OCI-LY3 (cell line): ENCODE measurements around the gene TSPAN7.

Source experiments
- H2AFZ ChIP-seq: fragments of 200-600, 300-600 bp; shearing (Covaris generic); 2 replicates; pipeline ENCODE4 v1.6.0; 2014; ENCODE audit warnings: antibody characterized with exemption, low read depth, low read length
- H3K27ac ChIP-seq: fragments of 200-600, 300-600 bp; sonication (generic); 2 replicates; pipeline ENCODE4 v1.5.1; 2014; ENCODE audit warnings: mild to moderate bottlenecking, low read length, moderate library complexity, mixed read lengths
- H3K27me3 ChIP-seq: fragments of 200-600, 300-600 bp; sonication (generic); 2 replicates; pipeline ENCODE4 v1.6.1; 2014; ENCODE audit warnings: low read depth, low read length, mixed read lengths
- H3K36me3 ChIP-seq: fragments of 200-600, 300-600 bp; sonication (generic); replicated peaks from 2 replicates; pipeline ENCODE3; 2014; ENCODE audit warnings: low read depth, low read length, mixed read lengths
- H3K4me1 ChIP-seq: fragments of 300-600, 200-600 bp; sonication (generic); 2 replicates; pipeline ENCODE4 v1.6.1; 2014; ENCODE audit warnings: low read length, mixed read lengths
- H3K4me2 ChIP-seq: fragments of 200-600, 300-600 bp; sonication (generic); 2 replicates; pipeline ENCODE4 v1.6.1; 2014; ENCODE audit warnings: low read length, mixed read lengths
- H3K4me3 ChIP-seq: fragments of 300-600, 200-600 bp; sonication (generic); 2 replicates; pipeline ENCODE4 v1.5.1; 2014; ENCODE audit warnings: antibody characterized with exemption, mild to moderate bottlenecking, low read length, moderate library complexity
- H3K79me2 ChIP-seq: fragments of 300-600, 200-600 bp; shearing (Covaris generic); 2 replicates; pipeline ENCODE4 v1.6.1; 2014; ENCODE audit warnings: mild to moderate bottlenecking, low read length, mixed read lengths
- H3K9ac ChIP-seq: fragments of 300-600, 200-600 bp; shearing (Covaris generic); 2 replicates; pipeline ENCODE4 v1.6.0; 2014; ENCODE audit warnings: mild to moderate bottlenecking, low read length, moderate library complexity
- H3K9me3 ChIP-seq: fragments of 200-600, 300-600 bp; shearing (Covaris generic); 2 replicates; pipeline ENCODE4 v1.6.1; 2014; ENCODE audit warnings: low read length, mixed read lengths; ENCODE audit not compliant: insufficient read depth
- H4K20me1 ChIP-seq: fragments of 200-600, 300-600 bp; sonication (generic); 2 replicates; pipeline ENCODE4 v1.6.1; 2016; ENCODE audit warnings: low read length, mixed read lengths; ENCODE audit not compliant: insufficient read depth
- CTCF ChIP-seq: fragments of 200-600, 300-600 bp; sonication (generic); IDR thresholded peaks from 2 replicates; pipeline ENCODE4 v1.5.1; 2014; ENCODE audit warnings: antibody characterized with exemption, low read length, low read depth
- EZH2phosphoT487 ChIP-seq: fragments of 200-600 bp; shearing (Covaris generic); IDR thresholded peaks from 2 replicates; pipeline ENCODE4 v1.6.1; 2018; ENCODE audit warnings: antibody characterized with exemption, mixed run types, low read depth

Gene TSPAN7

GRCh38 chrX:38515291-38515690, 46.1 kb upstream of the TSPAN7 start:
- no peaks in the 10 kb centered on the region for H3K79me2 ChIP-seq
- no peaks in the 10 kb centered on the region for H3K4me1 ChIP-seq
- no peaks in the 10 kb centered on the region for H3K36me3 ChIP-seq
- no peak overlapping the region for H3K9ac ChIP-seq
- no peak overlapping the region for H3K4me2 ChIP-seq
- no peaks in the 10 kb centered on the region for H4K20me1 ChIP-seq
- no peak overlapping the region for H3K4me3 ChIP-seq
- H2AFZ ChIP-seq = no peak overlapping the region
- H3K9me3 ChIP-seq = no peaks in the 10 kb centered on the region
- TF ChIP-seq CTCF (no peak), EZH2phosphoT487 (no peak)
- no peaks in the 10 kb centered on the region for H3K27me3 ChIP-seq
- no peak overlapping the region for H3K27ac ChIP-seq

GRCh38 chrX:38516196-38516774, 45.1 kb upstream of the TSPAN7 start:
- H3K9ac ChIP-seq = no peak overlapping the region
- no peaks in the 10 kb centered on the region for H3K79me2 ChIP-seq
- H2AFZ ChIP-seq = no peak overlapping the region
- no peaks in the 10 kb centered on the region for H3K9me3 ChIP-seq
- no peaks in the 10 kb centered on the region for H3K27me3 ChIP-seq
- no peaks in the 10 kb centered on the region for H3K36me3 ChIP-seq
- H3K4me1 ChIP-seq = no peaks in the 10 kb centered on the region
- H3K4me3 ChIP-seq = no peak overlapping the region
- H3K4me2 ChIP-seq = no peak overlapping the region
- TF ChIP-seq EZH2phosphoT487 = no peak
- no peak for TF ChIP-seq CTCF
- no peak overlapping the region for H3K27ac ChIP-seq
- no peaks in the 10 kb centered on the region for H4K20me1 ChIP-seq

GRCh38 chrX:38519651-38520050, 41.7 kb upstream of the TSPAN7 start:
- Histone ChIP-seq H3K4me1 (no peaks in the 10 kb centered on the region), H3K4me3 (no peak overlapping the region), H3K9me3 (no peaks in the 10 kb centered on the region), H3K27ac (no peak overlapping the region), H2AFZ (no peak overlapping the region), H3K27me3 (no peaks in the 10 kb centered on the region), H3K4me2 (no peak overlapping the region), H3K36me3 (no peaks in the 10 kb centered on the region), H3K79me2 (no peaks in the 10 kb centered on the region), H4K20me1 (no peaks in the 10 kb centered on the region), H3K9ac (no peak overlapping the region)
- TF ChIP-seq CTCF = no peak
- no peak for TF ChIP-seq EZH2phosphoT487

- Histone ChIP-seq H3K27ac (no peak overlapping the region), H3K36me3 (no peaks in the 10 kb centered on the region), H3K79me2 (no peaks in the 10 kb centered on the region), H3K4me1 (no peaks in the 10 kb centered on the region), H4K20me1 (no peaks in the 10 kb centered on the region), H3K9me3 (no peaks in the 10 kb centered on the region), H2AFZ (no peak overlapping the region), H3K27me3 (no peaks in the 10 kb centered on the region), H3K4me3 (no peak overlapping the region), H3K9ac (no peak overlapping the region), H3K4me2 (no peak overlapping the region)
- no peak for TF ChIP-seq CTCF
- TF ChIP-seq EZH2phosphoT487 = no peak
Observed at GRCh38 chrX:38538134-38538533, 23.2 kb upstream of the TSPAN7 start.
